ENCODE measurements around the gene CTBP2. TPM values are rescaled to one million over a fixed set of nuclear protein-coding genes. Genes with fewer than 3 reads are reported as not detected.

The CTBP2 gene
- total RNA-seq, 3 donors from 2014 or later (not counting 1 experiment from before 2014, with no cell fraction given) = 120 to 179 (median 124) TPM

DNA sequence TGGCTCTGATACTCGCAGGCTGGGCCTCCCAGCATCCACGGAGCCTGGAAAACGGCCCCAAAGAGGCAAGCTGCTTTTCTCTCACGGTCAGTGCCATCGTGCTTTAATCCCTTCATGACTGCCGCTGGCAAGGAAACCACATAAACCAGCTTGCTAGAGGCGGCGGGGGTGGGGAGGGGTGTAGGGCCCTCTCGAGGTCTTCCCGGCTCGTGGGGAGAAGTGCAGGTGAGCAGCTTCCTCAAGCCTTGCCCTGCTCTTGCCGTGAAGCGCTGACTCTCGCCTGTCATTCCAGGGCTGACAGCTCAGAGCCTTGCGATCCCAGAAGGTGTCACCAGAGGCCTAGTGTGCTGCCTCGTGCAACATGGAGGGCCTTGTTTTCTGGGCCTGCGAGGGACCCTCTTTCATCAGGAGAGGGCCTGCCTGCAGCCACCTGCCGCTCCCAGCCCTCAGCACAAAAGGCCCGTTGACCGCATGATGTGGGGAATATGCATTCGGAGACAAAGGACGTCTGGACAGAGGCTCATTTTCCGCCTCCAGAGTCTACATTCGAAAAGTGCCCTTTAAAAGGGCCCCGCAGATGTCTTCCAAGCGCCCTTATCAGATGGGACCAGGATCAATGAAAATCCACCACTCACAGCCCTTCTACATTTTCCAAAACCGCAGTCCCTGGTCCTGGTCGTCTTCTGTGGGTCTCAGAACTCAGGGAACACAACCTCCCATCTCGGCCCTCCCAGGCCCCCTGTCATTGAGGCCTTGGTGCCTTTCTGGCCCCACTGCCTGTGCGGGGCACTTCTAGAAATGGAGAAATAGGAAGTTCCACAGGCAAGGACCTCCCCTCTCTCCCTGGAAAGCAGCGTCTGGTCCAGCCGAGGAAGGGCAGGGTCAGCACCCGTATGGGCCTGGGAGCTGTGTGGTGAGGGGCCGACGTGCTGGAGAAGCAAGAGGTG lies 159.7 kb downstream of the CTBP2 start:
- H3K4me3 Mint-ChIP-seq = no peak overlapping the region
- H3K4me3 ChIP-seq (ENCODE audit: low read length) = no peak overlapping the region
- no peaks in the 10 kb centered on the region for H3K27me3 Mint-ChIP-seq (ENCODE audit: low read depth in 2 of 2)
- no peaks in the 10 kb centered on the region for H3K9me3 ChIP-seq (ENCODE audit: control insufficient read depth, insufficient read depth, low read length)
- ATAC-seq = peak in 1 of 3 donors; percentile 49
- H3K9me3 Mint-ChIP-seq = no peaks in the 10 kb centered on the region
- H3K27ac ChIP-seq (ENCODE audit: low read length) = no peak overlapping the region
- H3K27ac Mint-ChIP-seq = peak overlapping the region; percentile 10 to 43
- H3K27me3 ChIP-seq (ENCODE audit: control insufficient read depth, insufficient read depth, low read length) = no peaks in the 10 kb centered on the region
- TF ChIP-seq, protein P1, sequence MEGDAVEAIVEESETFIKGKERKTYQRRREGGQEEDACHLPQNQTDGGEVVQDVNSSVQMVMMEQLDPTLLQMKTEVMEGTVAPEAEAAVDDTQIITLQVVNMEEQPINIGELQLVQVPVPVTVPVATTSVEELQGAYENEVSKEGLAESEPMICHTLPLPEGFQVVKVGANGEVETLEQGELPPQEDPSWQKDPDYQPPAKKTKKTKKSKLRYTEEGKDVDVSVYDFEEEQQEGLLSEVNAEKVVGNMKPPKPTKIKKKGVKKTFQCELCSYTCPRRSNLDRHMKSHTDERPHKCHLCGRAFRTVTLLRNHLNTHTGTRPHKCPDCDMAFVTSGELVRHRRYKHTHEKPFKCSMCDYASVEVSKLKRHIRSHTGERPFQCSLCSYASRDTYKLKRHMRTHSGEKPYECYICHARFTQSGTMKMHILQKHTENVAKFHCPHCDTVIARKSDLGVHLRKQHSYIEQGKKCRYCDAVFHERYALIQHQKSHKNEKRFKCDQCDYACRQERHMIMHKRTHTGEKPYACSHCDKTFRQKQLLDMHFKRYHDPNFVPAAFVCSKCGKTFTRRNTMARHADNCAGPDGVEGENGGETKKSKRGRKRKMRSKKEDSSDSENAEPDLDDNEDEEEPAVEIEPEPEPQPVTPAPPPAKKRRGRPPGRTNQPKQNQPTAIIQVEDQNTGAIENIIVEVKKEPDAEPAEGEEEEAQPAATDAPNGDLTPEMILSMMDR (IDR thresholded peaks at IDR 0.05) = no peak
- DNase-seq = peak in 1 of 2 donors; percentile 17
- peaks cover 65% of the 10 kb centered on the region for H3K36me3 ChIP-seq (ENCODE audit: control insufficient read depth, insufficient read depth, low read length)
- no peaks in the 10 kb centered on the region for H3K36me3 Mint-ChIP-seq
- peaks cover 18% of the 10 kb centered on the region for H3K4me1 ChIP-seq (ENCODE audit: control insufficient read depth, insufficient read depth, low read length)
- 59% methylated on average over 35 of the region's 35 CpGs for WGBS (ENCODE audit: insufficient coverage)
- H3K4me1 Mint-ChIP-seq = peaks cover 20 to 26% of the 10 kb centered on the region in 2 donors
- intact Hi-C loops (cut with micrococcal nuclease) = no loop called here

GRCh38 chr10:124999433-125000365 lies 160.7 kb downstream of the CTBP2 start:
- DNase-seq (peak in 1 of 2 donors; percentile 8), ATAC-seq (peak in 1 of 3 donors; percentile 5)
- 91% methylated on average over 29 of the region's 29 CpGs for WGBS (ENCODE audit: insufficient coverage)
- intact Hi-C loops (cut with micrococcal nuclease) = no loop called here
- Histone ChIP-seq H3K27me3 (ENCODE audit: control insufficient read depth, insufficient read depth, low read length) (no peaks in the 10 kb centered on the region), H3K4me1 (ENCODE audit: control insufficient read depth, insufficient read depth, low read length) (peaks cover 18% of the 10 kb centered on the region), H3K4me3 (ENCODE audit: low read length) (no peak overlapping the region), H3K36me3 (ENCODE audit: control insufficient read depth, insufficient read depth, low read length) (peaks cover 67% of the 10 kb centered on the region), H3K27ac (ENCODE audit: low read length) (no peak overlapping the region), H3K9me3 (ENCODE audit: control insufficient read depth, insufficient read depth, low read length) (no peaks in the 10 kb centered on the region)
- Mint-ChIP-seq H3K36me3 (no peaks in the 10 kb centered on the region), H3K4me1 (peaks cover 20 to 22% of the 10 kb centered on the region in 2 donors), H3K9me3 (no peaks in the 10 kb centered on the region), H3K27ac (peak overlapping the region; percentile 10 to 43), H3K27me3 (ENCODE audit: low read depth in 2 of 2) (no peaks in the 10 kb centered on the region), H3K4me3 (no peak overlapping the region)
- TF ChIP-seq, protein P1 (IDR thresholded peaks at IDR 0.05) = no peak

DNA sequence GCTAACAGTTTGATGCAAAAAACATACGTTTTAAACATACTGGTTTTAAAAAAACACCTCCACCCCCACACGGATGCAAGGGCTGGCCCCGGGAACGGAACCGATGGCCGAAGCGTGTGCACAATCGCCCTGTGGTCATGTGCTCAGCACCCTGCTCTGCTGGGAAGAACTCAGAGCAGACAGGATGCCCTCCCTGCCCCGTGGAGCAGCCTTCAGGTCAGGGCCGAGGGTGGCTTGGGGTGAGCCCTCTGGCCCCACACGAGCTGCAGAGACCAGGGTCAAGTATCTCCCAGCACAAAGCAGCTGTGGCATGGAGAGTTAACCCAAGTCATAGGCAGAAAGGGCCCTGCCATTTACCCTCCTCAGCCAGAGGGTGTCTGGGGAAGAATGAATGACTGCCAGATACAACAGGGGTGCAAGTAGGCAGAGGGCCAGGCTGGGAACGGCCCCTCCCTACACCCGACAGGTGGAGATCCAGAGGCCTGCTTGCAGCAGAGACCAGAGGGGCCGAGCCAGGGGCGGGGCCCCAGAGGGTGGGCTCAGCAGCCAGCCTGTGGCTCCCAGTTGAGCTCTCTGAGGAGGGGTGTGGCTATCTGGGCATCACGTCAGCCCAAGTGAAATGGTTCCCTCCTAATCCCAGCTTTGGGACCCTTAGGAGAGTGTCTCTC lies 161.6 kb downstream of the CTBP2 start:
- Histone ChIP-seq H3K27ac (ENCODE audit: low read length) (no peak overlapping the region), H3K4me3 (ENCODE audit: low read length) (no peak overlapping the region), H3K27me3 (ENCODE audit: control insufficient read depth, insufficient read depth, low read length) (no peaks in the 10 kb centered on the region), H3K4me1 (ENCODE audit: control insufficient read depth, insufficient read depth, low read length) (peaks cover 15% of the 10 kb centered on the region), H3K36me3 (ENCODE audit: control insufficient read depth, insufficient read depth, low read length) (peaks cover 75% of the 10 kb centered on the region), H3K9me3 (ENCODE audit: control insufficient read depth, insufficient read depth, low read length) (no peaks in the 10 kb centered on the region)
- no peaks in the 10 kb centered on the region for H3K9me3 Mint-ChIP-seq
- intact Hi-C loops (cut with micrococcal nuclease) = no loop called here
- H3K27me3 Mint-ChIP-seq (ENCODE audit: low read depth in 2 of 2) = no peaks in the 10 kb centered on the region
- H3K4me3 Mint-ChIP-seq = no peak overlapping the region
- TF ChIP-seq, protein P1 (IDR thresholded peaks at IDR 0.05) = no peak
- DNase-seq = no peak
- peaks cover 13 to 16% of the 10 kb centered on the region in 2 donors for H3K4me1 Mint-ChIP-seq
- WGBS (ENCODE audit: insufficient coverage) = 89% methylated on average over 16 of the region's 16 CpGs
- ATAC-seq = no peak
- H3K27ac Mint-ChIP-seq = peak overlapping the region in 1 of 2 donors; percentile 18
- H3K36me3 Mint-ChIP-seq = no peaks in the 10 kb centered on the region

All from natural killer cell (primary cell).